Nephron progenitor cell (in vitro differentiated cells): Measurements from ENCODE around the gene COG2.
A peak's percentile ranks its signal among the peaks of the same experiment; 100 is the strongest.
"Not testable (repeated sequence)": the region's sequence is repeated elsewhere in the genome, so short reads cannot be mapped to it uniquely, and the experiment has no call there.

ENCODE experiments used
- DNase-seq: peaks from one replicate; pipeline ENCODE4 v3.0.0; 2021
- H3K27ac Mint-ChIP-seq: 2 replicates; pipeline ENCODE4 v1.8.0; 2021; ENCODE audit warnings: mild to moderate bottlenecking, moderate library complexity, mixed read lengths
- H3K27me3 Mint-ChIP-seq: 2 replicates; pipeline ENCODE4 v1.8.0; 2021; ENCODE audit warnings: mild to moderate bottlenecking, low read depth, mixed read lengths; ENCODE audit not compliant: poor library complexity
- H3K36me3 Mint-ChIP-seq: 2 replicates; pipeline ENCODE4 v1.8.0; 2021; ENCODE audit warnings: low read depth, mixed read lengths
- H3K4me1 Mint-ChIP-seq: 2 replicates; pipeline ENCODE4 v1.8.0; 2021; ENCODE audit warnings: mixed read lengths
- H3K4me3 Mint-ChIP-seq: 2 replicates; pipeline ENCODE4 v1.8.0; 2021; ENCODE audit warnings: mild to moderate bottlenecking, moderate library complexity, mixed read lengths
- H3K9me3 Mint-ChIP-seq: 2 replicates; pipeline ENCODE4 v1.8.0; 2021; ENCODE audit warnings: mild to moderate bottlenecking, moderate library complexity, mixed read lengths
- CTCF ChIP-seq: fragments of 200-600 bp; sonication (generic); IDR thresholded peaks from 2 replicates; pipeline ENCODE4 v1.5.0; 2021; ENCODE audit warnings: antibody characterized with exemption

Gene COG2

GRCh38 chr1:230696722-230697437 lies 54.6 kb downstream of the COG2 start:
- TF ChIP-seq CTCF = no peak
- peaks cover 3% of the 10 kb centered on the region for H3K27me3 Mint-ChIP-seq
- peaks cover 11% of the 10 kb centered on the region for H3K4me1 Mint-ChIP-seq
- DNase-seq = no peak
- H3K4me3 Mint-ChIP-seq = no peak overlapping the region
- peaks cover 17% of the 10 kb centered on the region for H3K36me3 Mint-ChIP-seq
- H3K27ac Mint-ChIP-seq = no peak overlapping the region
- H3K9me3 Mint-ChIP-seq = no peaks in the 10 kb centered on the region

- TF ChIP-seq CTCF = no peak
- no peak overlapping the region for H3K4me3 Mint-ChIP-seq
- peaks cover 6% of the 10 kb centered on the region for H3K36me3 Mint-ChIP-seq
- peaks cover 24% of the 10 kb centered on the region for H3K4me1 Mint-ChIP-seq
- H3K27ac Mint-ChIP-seq = no peak overlapping the region
- H3K9me3 Mint-ChIP-seq = no peaks in the 10 kb centered on the region
- no peak for DNase-seq
- H3K27me3 Mint-ChIP-seq = peaks cover 6% of the 10 kb centered on the region
Observed at GRCh38 chr1:230698130-230698529, 55.8 kb downstream of the COG2 start.

- DNase-seq, H3K36me3 Mint-ChIP-seq, H3K4me3 Mint-ChIP-seq, H3K9me3 Mint-ChIP-seq, H3K27me3 Mint-ChIP-seq: not testable (repeated sequence)
- Mint-ChIP-seq H3K27ac (peak overlapping the region; percentile 48), H3K4me1 (peaks cover 32% of the 10 kb centered on the region)
Observed at GRCh38 chr1:230698964-230699363, 56.7 kb downstream of the COG2 start.

GRCh38 chr1:230699716-230700115 lies 57.4 kb downstream of the COG2 start:
- TF ChIP-seq CTCF = no peak
- no peaks in the 10 kb centered on the region for H3K36me3 Mint-ChIP-seq
- H3K4me1 Mint-ChIP-seq = peaks cover 34% of the 10 kb centered on the region
- H3K4me3 Mint-ChIP-seq = no peak overlapping the region
- no peaks in the 10 kb centered on the region for H3K9me3 Mint-ChIP-seq
- no peak overlapping the region for H3K27ac Mint-ChIP-seq
- H3K27me3 Mint-ChIP-seq = peaks cover 6% of the 10 kb centered on the region
- DNase-seq = no peak

GRCh38 chr1:230700132-230700531 lies 57.9 kb downstream of the COG2 start:
- Mint-ChIP-seq H3K27me3 (peaks cover 6% of the 10 kb centered on the region), H3K4me3 (no peak overlapping the region), H3K9me3 (no peaks in the 10 kb centered on the region), H3K4me1 (peaks cover 34% of the 10 kb centered on the region), H3K27ac (no peak overlapping the region), H3K36me3 (no peaks in the 10 kb centered on the region)
- DNase-seq = no peak
- no peak for TF ChIP-seq CTCF

GRCh38 chr1:230701434-230701833 lies 59.2 kb downstream of the COG2 start:
- no peak for DNase-seq
- H3K27ac Mint-ChIP-seq = no peak overlapping the region
- no peak for TF ChIP-seq CTCF
- peaks cover 6% of the 10 kb centered on the region for H3K27me3 Mint-ChIP-seq
- H3K9me3 Mint-ChIP-seq = no peaks in the 10 kb centered on the region
- H3K36me3 Mint-ChIP-seq = no peaks in the 10 kb centered on the region
- peaks cover 34% of the 10 kb centered on the region for H3K4me1 Mint-ChIP-seq
- no peak overlapping the region for H3K4me3 Mint-ChIP-seq
